ENCODE measurements around the gene BCO1. TPM values are rescaled to one million over a fixed set of nuclear protein-coding genes. Genes with fewer than 3 reads are reported as not detected.

Gene BCO1
- total RNA-seq, 2 experiments from 2014 or later: not detected

DNA sequence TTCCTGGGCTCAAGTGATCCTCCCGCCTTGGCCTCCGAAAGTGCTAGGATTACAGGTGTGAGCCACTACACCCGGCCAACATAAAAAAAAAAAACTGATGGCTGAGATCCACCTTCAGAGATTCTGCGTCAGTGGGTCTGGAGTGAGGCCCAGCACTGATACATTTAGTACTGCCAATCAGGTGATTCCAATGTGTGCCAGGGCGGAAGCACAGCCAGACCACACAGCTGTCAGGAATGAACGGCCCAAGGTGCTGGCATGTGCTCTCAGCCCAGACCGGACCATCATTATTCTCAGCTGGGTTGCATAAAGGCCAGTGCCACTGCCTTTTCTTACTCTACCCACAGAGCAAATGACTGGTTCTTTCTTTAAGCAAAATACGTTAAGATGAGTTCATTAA lies 1.2 kb upstream of the BCO1 start:
- H3K9me3 Mint-ChIP-seq (ENCODE audit: low read depth): no peaks in the 10 kb centered on the region
- CTCF ChIA-PET: interaction anchor here (1.1 to 1.2 kb wide), 2 partner anchors 24 to 32 kb away, joined by 3 to 5 read pairs; no protein-coding TSS in a partner anchor
- peaks cover 2% of the 10 kb centered on the region for H3K27me3 Mint-ChIP-seq
- intact Hi-C loops (cut with DNase I, micrococcal nuclease): no loop called here
- H3K36me3 Mint-ChIP-seq (ENCODE audit: low read depth): no peaks in the 10 kb centered on the region
- POLR2A ChIA-PET: no interaction called here
- no peak overlapping the region for H3K27ac Mint-ChIP-seq
- peaks cover 3% of the 10 kb centered on the region for H3K4me1 Mint-ChIP-seq
- ATAC-seq: no peak
- H3K4me3 Mint-ChIP-seq: no peak overlapping the region
- DNase-seq: no peak

DNA sequence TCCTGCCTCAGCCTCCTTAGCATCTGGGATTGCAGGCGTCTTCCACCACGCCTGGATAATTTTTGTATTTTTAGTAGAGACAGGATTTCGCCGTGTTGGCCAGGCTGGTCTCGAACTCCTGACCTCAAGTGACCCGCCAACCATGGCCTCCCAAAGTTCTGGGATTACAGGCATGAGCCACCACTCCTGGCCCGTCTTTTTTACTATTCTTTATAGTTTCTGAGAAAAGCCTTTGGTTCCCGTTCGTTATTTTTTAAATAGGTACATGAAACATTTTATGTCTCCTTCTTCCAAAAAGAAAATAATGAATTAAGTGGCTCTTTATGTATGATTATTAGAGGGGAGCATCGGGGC lies 570 bp upstream of the BCO1 start:
- H3K9me3 Mint-ChIP-seq (ENCODE audit: low read depth): no peaks in the 10 kb centered on the region
- POLR2A ChIA-PET: no interaction called here
- H3K36me3 Mint-ChIP-seq (ENCODE audit: low read depth): no peaks in the 10 kb centered on the region
- H3K27ac Mint-ChIP-seq: no peak overlapping the region
- H3K4me3 Mint-ChIP-seq: no peak overlapping the region
- intact Hi-C loops (cut with DNase I, micrococcal nuclease): no loop called here
- DNase-seq: no peak
- CTCF ChIA-PET: interaction anchor here (0.6 kb wide), 1 partner anchor 14 kb away, joined by 3 read pairs; no protein-coding TSS in a partner anchor
- ATAC-seq: no peak
- peaks cover 2% of the 10 kb centered on the region for H3K27me3 Mint-ChIP-seq
- H3K4me1 Mint-ChIP-seq: peaks cover 3% of the 10 kb centered on the region

DNA sequence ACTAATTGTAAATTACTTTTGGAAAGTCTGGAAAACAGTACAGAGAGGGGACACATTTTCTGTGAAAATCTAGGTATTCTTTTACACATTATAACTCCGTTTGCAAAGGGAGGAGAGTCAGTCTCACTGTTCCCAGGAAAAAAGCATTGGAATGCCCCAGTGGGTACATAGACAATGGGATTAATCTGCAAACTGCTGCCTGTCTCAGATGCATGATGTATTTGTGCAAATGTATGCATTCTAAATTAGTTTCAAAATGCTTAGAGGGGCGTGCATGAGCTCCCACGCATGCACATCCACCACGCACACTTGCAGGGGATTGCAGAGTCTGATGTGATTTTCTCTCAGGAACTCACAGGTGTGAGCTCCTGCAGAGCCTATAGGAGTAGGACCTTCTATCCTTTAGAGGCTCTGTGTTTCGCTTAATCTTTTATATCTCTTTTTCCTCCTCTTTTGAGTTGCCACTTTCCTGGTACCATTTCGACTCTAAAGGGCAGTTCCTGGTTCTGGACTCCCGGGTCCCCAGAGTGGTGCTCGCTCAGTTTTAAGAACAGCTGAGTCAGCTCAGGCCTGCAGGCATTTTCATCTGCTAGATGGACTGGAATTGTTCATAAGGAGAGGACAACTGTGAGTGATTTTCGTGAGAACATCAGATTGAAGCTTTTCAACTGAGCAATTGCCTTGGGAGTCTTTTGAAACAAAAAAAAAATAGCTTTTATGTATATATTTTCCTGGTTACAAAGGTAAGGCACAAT lies 1.1 kb downstream of the BCO1 start:
- Mint-ChIP-seq H3K4me3 (no peak overlapping the region), H3K27me3 (peaks cover 2% of the 10 kb centered on the region), H3K36me3 (ENCODE audit: low read depth) (no peaks in the 10 kb centered on the region), H3K4me1 (peaks cover 3% of the 10 kb centered on the region), H3K27ac (no peak overlapping the region), H3K9me3 (ENCODE audit: low read depth) (no peaks in the 10 kb centered on the region)
- ATAC-seq (no peak), DNase-seq (no peak)
- ChIA-PET CTCF (interaction anchor here (1.1 kb wide), 1 partner anchor 22 kb away, joined by 3 read pairs; no protein-coding TSS in a partner anchor), POLR2A (no interaction called here)
- intact Hi-C loops (cut with DNase I, micrococcal nuclease): no loop called here

DNA sequence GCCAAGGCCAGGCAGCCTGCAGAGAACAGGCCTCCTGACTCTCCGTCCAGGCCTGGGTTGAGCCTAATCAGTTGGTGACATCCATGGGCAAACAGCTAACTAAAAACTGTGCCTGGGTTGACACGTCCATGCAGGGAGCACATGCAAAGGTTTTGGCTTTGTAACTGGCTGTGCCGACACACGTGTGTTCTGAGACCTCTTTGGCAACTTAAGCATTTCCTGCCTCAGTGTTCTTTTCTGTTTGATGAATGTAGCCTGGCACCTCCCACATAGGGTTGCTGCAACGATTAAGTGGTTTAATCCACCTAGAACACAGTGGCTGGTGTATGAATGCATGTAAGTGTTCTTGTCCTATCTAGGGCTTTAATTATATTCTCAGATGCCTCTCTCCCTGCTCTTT lies 3.2 kb downstream of the BCO1 start:
- peaks cover 6% of the 10 kb centered on the region for H3K27me3 Mint-ChIP-seq
- no peak overlapping the region for H3K27ac Mint-ChIP-seq
- H3K36me3 Mint-ChIP-seq (ENCODE audit: low read depth): no peaks in the 10 kb centered on the region
- ChIA-PET CTCF (interaction anchor here (1.7 kb wide), 1 partner anchor 19 kb away, joined by 4 read pairs; no protein-coding TSS in a partner anchor), POLR2A (no interaction called here)
- no peak overlapping the region for H3K4me3 Mint-ChIP-seq
- ATAC-seq: no peak
- intact Hi-C loops (cut with DNase I, micrococcal nuclease): no loop called here
- H3K4me1 Mint-ChIP-seq: peaks cover 3% of the 10 kb centered on the region
- no peak for DNase-seq
- H3K9me3 Mint-ChIP-seq (ENCODE audit: low read depth): no peaks in the 10 kb centered on the region

DNA sequence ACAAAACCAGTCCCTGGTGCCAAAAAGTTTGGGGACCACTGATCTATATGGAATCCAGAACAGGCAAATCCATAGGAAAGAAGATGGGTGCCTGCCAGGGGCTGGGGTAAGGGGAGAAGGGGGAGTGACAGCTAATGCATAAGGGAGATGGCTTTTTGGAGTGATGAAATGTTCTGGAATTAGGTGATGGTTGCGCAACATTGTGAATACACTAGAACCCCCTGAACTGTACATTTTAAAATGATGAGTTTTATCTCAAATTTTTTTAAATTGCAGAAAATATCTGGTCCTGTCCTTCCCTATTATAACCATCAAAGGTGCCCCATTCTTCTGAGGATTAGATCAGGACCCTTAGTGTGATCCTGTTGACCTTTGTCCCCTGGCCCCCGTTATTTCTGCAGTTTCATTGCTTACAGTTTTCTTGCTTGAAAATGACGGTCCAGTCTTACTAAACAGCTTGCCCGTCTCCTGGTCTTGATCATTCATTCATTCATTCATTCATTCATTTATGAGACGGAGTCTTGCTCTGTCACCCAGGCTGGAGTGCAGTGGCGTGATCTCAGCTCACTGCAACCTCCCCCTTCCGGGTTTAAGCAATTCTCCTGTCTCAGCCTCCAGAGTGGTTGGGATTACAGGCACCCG lies 4.6 kb downstream of the BCO1 start:
- POLR2A ChIA-PET: no interaction called here
- CTCF ChIA-PET: interaction anchor here (1.7 kb wide), 1 partner anchor 18 kb away, joined by 4 read pairs; no protein-coding TSS in a partner anchor

DNA sequence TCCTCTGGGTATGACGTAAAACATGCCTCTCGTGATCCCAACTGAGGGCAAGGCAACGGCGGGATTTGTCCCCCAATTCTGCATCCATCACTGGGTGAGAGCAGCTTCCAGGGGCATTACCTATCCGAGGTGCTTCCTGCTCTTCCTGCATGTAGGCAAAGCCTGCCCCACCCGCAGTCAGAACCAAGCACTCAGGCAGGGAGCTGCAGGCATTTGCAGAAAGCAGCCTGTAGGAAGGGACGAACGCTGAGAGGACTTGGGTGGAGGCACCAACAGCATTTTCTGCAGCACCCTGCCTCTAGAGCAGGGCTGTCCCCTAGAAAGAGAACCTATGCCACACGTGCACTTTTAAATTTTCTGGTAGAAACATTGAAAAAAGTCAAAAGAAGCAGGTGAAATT lies 5.5 kb downstream of the BCO1 start:
- H3K27me3 Mint-ChIP-seq: peaks cover 4% of the 10 kb centered on the region
- H3K9me3 Mint-ChIP-seq (ENCODE audit: low read depth): no peaks in the 10 kb centered on the region
- no peak for ATAC-seq
- H3K4me1 Mint-ChIP-seq: no peaks in the 10 kb centered on the region
- no peak overlapping the region for H3K27ac Mint-ChIP-seq
- CTCF ChIA-PET: no interaction called here
- intact Hi-C loops (cut with DNase I, micrococcal nuclease): no loop called here
- H3K4me3 Mint-ChIP-seq: no peak overlapping the region
- POLR2A ChIA-PET: no interaction called here
- no peak for DNase-seq
- H3K36me3 Mint-ChIP-seq (ENCODE audit: low read depth): no peaks in the 10 kb centered on the region

More for the DNA sequence above, 4.6 kb downstream of the BCO1 start:
- Mint-ChIP-seq H3K36me3 (ENCODE audit: low read depth) (no peaks in the 10 kb centered on the region), H3K27me3 (peaks cover 6% of the 10 kb centered on the region), H3K4me3 (no peak overlapping the region), H3K27ac (no peak overlapping the region), H3K9me3 (ENCODE audit: low read depth) (no peaks in the 10 kb centered on the region), H3K4me1 (peaks cover 3% of the 10 kb centered on the region)
- ATAC-seq: no peak
- intact Hi-C loops (cut with DNase I, micrococcal nuclease): no loop called here
- DNase-seq: no peak

DNA sequence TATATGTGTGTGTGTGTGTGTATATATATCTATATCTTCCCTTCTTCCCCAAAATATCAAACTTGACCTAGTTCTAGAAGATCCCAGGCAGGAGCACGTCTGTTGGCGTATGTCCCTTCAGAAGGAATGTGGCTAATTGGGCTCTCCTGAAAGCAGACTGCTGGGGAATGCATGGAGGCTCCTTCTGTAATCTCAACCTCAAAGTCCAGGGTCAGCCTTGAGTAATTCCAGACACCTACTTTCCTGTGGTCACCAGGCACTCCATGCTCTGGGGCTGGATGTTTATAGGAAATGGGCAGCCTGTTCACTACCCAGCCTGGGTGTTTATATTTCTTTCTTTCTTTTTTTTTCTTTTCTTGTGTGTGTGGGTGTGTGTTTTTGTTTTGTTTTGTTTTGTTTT lies 13.4 kb downstream of the BCO1 start:
- Mint-ChIP-seq H3K27ac (no peak overlapping the region), H3K4me3 (no peak overlapping the region), H3K4me1 (no peaks in the 10 kb centered on the region), H3K9me3 (ENCODE audit: low read depth) (no peaks in the 10 kb centered on the region), H3K27me3 (no peaks in the 10 kb centered on the region), H3K36me3 (ENCODE audit: low read depth) (no peaks in the 10 kb centered on the region)
- ChIA-PET POLR2A (no interaction called here), CTCF (interaction anchor here (0.6 to 2.7 kb wide), 2 partner anchors 9 to 14 kb away, joined by 3 to 8 read pairs; no protein-coding TSS in a partner anchor)
- intact Hi-C loops (cut with DNase I, micrococcal nuclease): no loop called here
- DNase-seq (no peak), ATAC-seq (no peak)

DNA sequence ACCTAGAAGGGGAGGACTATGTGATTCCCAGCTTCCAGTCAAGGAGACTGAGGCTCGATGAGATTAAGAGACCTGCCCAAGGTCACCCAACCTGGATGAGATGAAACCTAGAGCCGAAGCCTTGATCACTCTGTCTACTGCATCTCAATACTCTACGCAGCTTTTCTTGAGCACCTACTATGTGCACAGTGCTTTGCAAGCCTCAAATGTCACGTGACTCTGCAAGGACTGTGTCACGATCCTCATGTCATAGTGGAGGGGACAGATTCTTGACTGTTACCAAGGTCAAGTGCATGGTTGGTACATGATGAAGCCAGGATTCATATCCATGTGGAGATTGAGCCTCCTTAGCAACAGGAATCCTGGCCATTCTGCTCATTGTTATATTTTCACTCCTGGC lies 14.7 kb downstream of the BCO1 start:
- H3K4me3 Mint-ChIP-seq: no peak overlapping the region
- CTCF ChIA-PET: no interaction called here
- intact Hi-C loops (cut with DNase I, micrococcal nuclease): no loop called here
- H3K4me1 Mint-ChIP-seq: no peaks in the 10 kb centered on the region
- DNase-seq (no peak), ATAC-seq (no peak)
- POLR2A ChIA-PET: no interaction called here
- H3K9me3 Mint-ChIP-seq (ENCODE audit: low read depth): no peaks in the 10 kb centered on the region
- no peaks in the 10 kb centered on the region for H3K36me3 Mint-ChIP-seq (ENCODE audit: low read depth)
- no peaks in the 10 kb centered on the region for H3K27me3 Mint-ChIP-seq
- no peak overlapping the region for H3K27ac Mint-ChIP-seq

DNA sequence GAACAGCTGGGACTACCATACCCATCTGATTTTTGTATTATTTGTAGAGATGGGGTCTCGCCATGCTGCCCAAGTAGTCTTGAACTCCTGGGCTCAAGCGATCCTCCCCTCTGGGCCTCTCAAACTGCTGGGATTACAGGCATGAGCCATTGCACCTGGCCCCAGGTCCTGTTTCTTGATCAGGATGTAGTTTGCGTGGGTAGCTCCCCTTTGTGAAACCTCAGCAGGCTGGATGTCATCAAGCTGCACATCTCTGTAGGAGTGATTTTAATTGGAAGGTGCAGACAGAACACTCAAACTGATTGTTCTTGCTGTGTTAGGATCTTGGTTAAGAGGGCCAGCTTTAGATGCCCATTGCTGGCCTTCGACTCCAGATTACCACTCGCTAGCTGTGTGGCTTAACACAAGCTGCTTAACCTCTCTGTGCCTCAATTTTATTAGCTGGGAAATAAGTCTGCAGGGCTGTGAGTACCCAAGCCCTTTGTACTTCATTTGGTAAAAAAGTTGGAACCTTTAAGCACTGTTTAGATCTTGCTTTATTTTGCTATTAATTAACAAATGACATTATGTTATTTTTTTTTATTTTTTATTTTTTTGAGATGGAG lies 16.5 kb downstream of the BCO1 start:
- DNase-seq: no peak
- no peaks in the 10 kb centered on the region for H3K36me3 Mint-ChIP-seq (ENCODE audit: low read depth)
- H3K27ac Mint-ChIP-seq: no peak overlapping the region
- no peaks in the 10 kb centered on the region for H3K4me1 Mint-ChIP-seq
- H3K9me3 Mint-ChIP-seq (ENCODE audit: low read depth): no peaks in the 10 kb centered on the region
- no peak for ATAC-seq
- ChIA-PET POLR2A (no interaction called here), CTCF (no interaction called here)
- intact Hi-C loops (cut with DNase I, micrococcal nuclease): no loop called here
- no peaks in the 10 kb centered on the region for H3K27me3 Mint-ChIP-seq
- no peak overlapping the region for H3K4me3 Mint-ChIP-seq

DNA sequence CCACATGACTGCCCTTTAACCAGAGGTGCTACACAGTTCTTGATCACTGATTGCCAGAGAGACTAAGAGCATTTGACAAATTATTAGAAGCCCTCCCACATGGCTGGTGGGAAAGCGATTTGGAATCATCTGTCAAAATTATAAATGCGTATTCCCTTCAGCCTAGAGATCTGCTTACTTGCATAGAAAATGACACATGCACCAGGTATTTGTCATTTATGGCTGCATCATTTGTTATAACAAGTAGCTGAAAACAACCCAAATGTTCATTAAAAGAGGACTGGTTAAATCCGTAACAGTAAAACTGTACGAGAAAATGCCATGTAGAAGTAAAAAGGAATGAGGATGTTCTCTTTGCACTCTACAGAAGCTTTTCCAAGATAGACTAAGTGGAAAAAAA lies 21.4 kb downstream of the BCO1 start:
- POLR2A ChIA-PET: no interaction called here
- DNase-seq (no peak), ATAC-seq (no peak)
- Mint-ChIP-seq H3K9me3 (ENCODE audit: low read depth) (no peaks in the 10 kb centered on the region), H3K4me1 (no peaks in the 10 kb centered on the region), H3K4me3 (no peak overlapping the region), H3K36me3 (ENCODE audit: low read depth) (no peaks in the 10 kb centered on the region), H3K27me3 (peaks cover 3% of the 10 kb centered on the region), H3K27ac (no peak overlapping the region)
- intact Hi-C loops (cut with DNase I, micrococcal nuclease): loop anchor here in 1 of 2 experiments (2.0 to 5.0 kb wide), 3 partner anchors 91 to 477 kb away; no protein-coding TSS in a partner anchor
- CTCF ChIA-PET: interaction anchor here (1.0 to 2.3 kb wide), 7 partner anchors 9 to 106 kb away, joined by 3 to 11 read pairs (median 5); no protein-coding TSS in a partner anchor

DNA sequence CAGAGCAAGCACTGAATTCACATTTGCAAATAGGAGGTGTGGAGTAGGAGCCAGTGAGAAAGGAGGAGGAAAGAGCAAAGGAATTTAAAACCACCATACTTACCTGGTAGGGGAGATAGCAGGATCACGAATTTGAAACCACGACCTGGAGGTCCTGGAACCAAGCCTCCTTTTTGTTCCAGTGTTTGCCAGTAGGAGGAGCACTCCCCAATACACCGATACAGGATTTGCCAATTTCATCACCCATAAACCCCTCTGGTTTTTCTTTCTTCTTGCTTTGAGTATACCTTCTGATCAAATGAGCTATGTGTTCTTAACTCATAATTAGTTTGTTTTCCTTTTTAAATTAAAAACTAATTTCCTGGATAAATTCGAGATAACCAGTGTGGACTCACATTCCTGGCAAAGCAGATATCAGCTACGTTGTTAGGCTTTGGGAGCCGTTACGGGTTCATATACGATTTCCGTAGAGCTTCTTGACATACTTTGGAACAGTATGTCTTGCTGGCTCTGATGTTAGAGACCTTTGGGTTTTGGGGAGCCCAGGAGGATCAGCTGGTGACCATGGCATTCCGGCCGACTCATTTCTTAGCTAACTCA lies 22.7 kb downstream of the BCO1 start:
- ATAC-seq (peak; percentile 65), DNase-seq (peak; percentile 55)
- H3K4me3 Mint-ChIP-seq: no peak overlapping the region
- H3K9me3 Mint-ChIP-seq (ENCODE audit: low read depth): no peaks in the 10 kb centered on the region
- no peaks in the 10 kb centered on the region for H3K4me1 Mint-ChIP-seq
- intact Hi-C loops (cut with DNase I, micrococcal nuclease): loop anchor here in 1 of 2 experiments (1.0 to 5.0 kb wide), 4 partner anchors 53 to 476 kb away; partner anchors contain the start of gene GAN
- H3K27me3 Mint-ChIP-seq: peaks cover 5% of the 10 kb centered on the region
- ChIA-PET CTCF (interaction anchor here (0.5 to 2.3 kb wide), 29 partner anchors 10 to 1317 kb away, joined by 3 to 11 read pairs (median 4); partner anchors contain the start of gene BCO1), POLR2A (interaction anchor here (0.7 kb wide), 1 partner anchor 76 kb away, joined by 11 read pairs; no protein-coding TSS in a partner anchor)
- no peak overlapping the region for H3K27ac Mint-ChIP-seq
- H3K36me3 Mint-ChIP-seq (ENCODE audit: low read depth): no peaks in the 10 kb centered on the region

Data from activated CD4-positive, alpha-beta T cell treated with anti-CD3 and anti-CD28 coated beads for 36 hours (primary cell).